Brain microvascular endothelial cell (primary cell): Measurements from ENCODE around the gene PYY.

Experiments
- DNase-seq: peaks from one replicate; pipeline ENCODE4 v3.0.0-alpha.2; 2020
- H3K27ac ChIP-seq: fragments of 250-450 bp; sonication (Bioruptor Pico); 2 replicates; pipeline ENCODE4 v1.5.1; 2020; ENCODE audit warnings: mild to moderate bottlenecking, moderate library complexity
- H3K27me3 ChIP-seq: fragments of 250-450 bp; sonication (Bioruptor Pico); replicated peaks from 2 replicates; pipeline ENCODE4 v1.5.1; 2020; ENCODE audit warnings: mild to moderate bottlenecking
- H3K36me3 ChIP-seq: fragments of 250-450 bp; sonication (Bioruptor Pico); replicated peaks from 2 replicates; pipeline ENCODE4 v1.5.1; 2020; ENCODE audit warnings: mild to moderate bottlenecking
- H3K4me3 ChIP-seq: 2 replicates; pipeline ENCODE4 v1.5.1; 2011; ENCODE audit warnings: low read depth, mild to moderate bottlenecking, control low read depth, low read length, moderate library complexity
- in situ Hi-C: cut with HindIII; loops from 2 replicates; pipeline ENCODE4 v1.10.0; 2017; ENCODE audit warnings: low sequenced_read_pairs, low pct_ligation_motif_present
- TF ChIP-seq, protein P1 (sequence below): IDR thresholded peaks from 2 replicates; pipeline ENCODE4 v1.5.1; 2011; ENCODE audit warnings: low read depth, mild to moderate bottlenecking, moderate library complexity, low read length, control low read depth, inconsistent platforms; ENCODE audit errors: missing control alignments

PYY gene

DNA sequence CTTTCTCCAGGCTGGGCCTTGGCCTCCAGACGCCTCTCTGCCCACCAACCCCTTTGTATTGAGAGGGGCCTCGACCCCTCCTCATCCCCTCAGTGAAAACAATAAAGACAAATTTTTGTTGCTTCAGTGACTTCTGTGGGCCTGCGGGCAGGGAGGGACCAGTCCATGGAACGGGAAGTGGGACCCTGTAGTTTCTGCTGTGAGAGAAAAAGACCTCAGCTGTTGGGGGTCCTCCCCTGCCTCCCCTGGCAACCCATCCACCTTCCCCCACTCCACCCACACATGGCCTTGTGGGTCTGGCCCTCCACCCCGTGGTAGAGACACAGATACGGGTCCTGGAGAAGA, 14.9 kb downstream of the PYY start:
- no peaks in the 10 kb centered on the region for H3K27me3 ChIP-seq
- H3K36me3 ChIP-seq: no peaks in the 10 kb centered on the region
- H3K27ac ChIP-seq: no peak overlapping the region
- TF ChIP-seq, protein P1, sequence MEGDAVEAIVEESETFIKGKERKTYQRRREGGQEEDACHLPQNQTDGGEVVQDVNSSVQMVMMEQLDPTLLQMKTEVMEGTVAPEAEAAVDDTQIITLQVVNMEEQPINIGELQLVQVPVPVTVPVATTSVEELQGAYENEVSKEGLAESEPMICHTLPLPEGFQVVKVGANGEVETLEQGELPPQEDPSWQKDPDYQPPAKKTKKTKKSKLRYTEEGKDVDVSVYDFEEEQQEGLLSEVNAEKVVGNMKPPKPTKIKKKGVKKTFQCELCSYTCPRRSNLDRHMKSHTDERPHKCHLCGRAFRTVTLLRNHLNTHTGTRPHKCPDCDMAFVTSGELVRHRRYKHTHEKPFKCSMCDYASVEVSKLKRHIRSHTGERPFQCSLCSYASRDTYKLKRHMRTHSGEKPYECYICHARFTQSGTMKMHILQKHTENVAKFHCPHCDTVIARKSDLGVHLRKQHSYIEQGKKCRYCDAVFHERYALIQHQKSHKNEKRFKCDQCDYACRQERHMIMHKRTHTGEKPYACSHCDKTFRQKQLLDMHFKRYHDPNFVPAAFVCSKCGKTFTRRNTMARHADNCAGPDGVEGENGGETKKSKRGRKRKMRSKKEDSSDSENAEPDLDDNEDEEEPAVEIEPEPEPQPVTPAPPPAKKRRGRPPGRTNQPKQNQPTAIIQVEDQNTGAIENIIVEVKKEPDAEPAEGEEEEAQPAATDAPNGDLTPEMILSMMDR: no peak
- H3K4me3 ChIP-seq: no peak overlapping the region
- in situ Hi-C loops: no loop called here
- no peak for DNase-seq

DNA sequence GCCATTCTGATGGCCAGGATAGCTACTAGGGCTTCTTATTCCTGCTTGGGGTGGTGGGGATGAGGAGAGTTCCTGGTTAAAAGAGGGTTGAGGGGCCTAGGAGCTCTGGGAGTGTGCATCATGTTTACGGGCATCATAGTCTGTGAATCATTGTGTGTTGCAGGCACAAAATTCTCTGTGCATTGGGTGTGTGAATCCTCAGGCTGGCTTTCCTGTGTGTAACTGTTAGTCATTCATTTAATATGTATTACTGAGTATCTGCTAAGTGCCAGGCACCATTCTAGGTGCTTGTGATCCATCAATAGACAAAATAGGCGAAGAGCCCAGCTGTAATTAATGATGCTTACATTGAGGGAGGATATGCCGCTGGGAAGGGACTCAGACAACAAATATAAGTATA, 17.3 kb downstream of the PYY start:
- Histone ChIP-seq H3K36me3 (no peaks in the 10 kb centered on the region), H3K4me3 (no peak overlapping the region), H3K27me3 (no peaks in the 10 kb centered on the region), H3K27ac (no peak overlapping the region)
- in situ Hi-C loops: no loop called here
- TF ChIP-seq, protein P1: no peak
- DNase-seq: no peak

DNA sequence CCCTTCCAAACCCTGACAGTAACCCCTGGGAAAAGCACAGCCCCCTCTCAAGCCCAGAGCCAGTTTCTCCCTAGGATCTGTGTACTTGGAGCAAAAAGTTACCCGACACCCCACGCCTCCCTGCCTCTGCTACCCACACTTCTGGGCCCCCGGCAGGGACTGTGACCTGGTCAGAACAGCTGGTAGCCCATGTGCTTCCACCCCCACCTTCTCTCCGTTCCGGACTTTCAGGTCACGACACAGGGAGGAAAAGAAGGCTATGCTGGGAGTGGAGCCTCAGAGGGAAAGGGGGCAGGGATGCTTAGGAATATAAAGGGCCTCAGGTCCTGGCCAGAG, 17.8 kb downstream of the PYY start:
- TF ChIP-seq, protein P1: no peak
- in situ Hi-C loops: no loop called here
- Histone ChIP-seq H3K36me3 (no peaks in the 10 kb centered on the region), H3K4me3 (no peak overlapping the region), H3K27ac (no peak overlapping the region), H3K27me3 (no peaks in the 10 kb centered on the region)
- DNase-seq: no peak

DNA sequence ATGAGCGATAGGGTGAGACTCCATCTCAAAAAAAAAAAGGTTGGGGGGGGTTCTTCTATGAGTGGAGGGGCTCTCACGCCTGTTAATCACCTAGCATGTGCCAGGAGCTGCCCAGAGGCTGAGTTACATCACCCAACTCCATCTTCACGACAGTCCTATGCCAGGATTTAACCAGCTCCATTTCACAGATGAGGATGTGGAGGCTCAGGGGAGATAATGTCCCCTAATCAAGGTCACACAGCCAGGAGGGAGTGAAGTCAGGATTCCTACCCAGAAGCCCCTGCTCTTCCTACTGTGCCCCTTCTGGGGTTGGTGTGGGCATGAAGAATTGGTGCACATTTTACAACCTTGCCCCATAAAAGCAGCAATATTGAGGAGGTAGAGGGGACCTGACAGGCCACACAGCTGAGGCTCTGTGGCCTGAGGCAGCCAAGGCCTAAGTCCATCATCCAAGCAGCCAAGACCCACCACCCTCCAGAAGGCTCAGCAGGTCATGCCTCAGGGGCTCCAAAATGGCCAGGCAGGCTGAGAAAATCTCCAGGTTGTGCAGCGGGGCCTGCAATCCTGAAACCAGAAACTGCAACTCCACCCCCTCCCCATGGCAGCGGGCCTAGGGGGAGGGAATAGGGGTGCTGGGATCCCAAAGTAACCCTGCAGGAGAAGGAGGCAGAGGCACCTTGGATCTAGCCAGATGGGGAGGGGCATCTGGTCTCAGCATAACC, 18.4 kb downstream of the PYY start:
- H3K36me3 ChIP-seq: no peaks in the 10 kb centered on the region
- H3K27ac ChIP-seq: no peak overlapping the region
- no peak for DNase-seq
- TF ChIP-seq, protein P1: no peak
- in situ Hi-C loops: no loop called here
- no peak overlapping the region for H3K4me3 ChIP-seq
- no peaks in the 10 kb centered on the region for H3K27me3 ChIP-seq

DNA sequence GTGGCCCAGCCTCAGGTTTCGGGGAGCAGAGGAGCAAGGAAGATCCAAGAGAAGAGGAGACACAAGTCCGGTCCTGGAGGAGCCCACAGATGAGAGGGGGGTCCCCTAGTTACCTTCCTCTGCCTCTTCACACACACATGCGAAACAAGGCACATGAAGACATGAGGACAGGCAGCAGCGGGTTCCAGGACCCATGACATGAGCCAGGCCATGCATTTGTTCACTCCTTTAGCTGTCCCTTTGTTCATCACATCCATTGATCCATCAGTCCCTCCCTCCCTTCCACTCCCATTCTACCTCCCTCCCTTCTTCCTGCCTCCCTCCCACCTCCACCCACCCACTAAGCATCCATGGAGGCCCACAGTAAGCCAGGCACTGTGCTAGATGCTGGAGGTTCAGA, 20.8 kb downstream of the PYY start:
- Histone ChIP-seq H3K27me3 (peaks cover 2% of the 10 kb centered on the region), H3K4me3 (no peak overlapping the region), H3K36me3 (no peaks in the 10 kb centered on the region), H3K27ac (no peak overlapping the region)
- in situ Hi-C loops: no loop called here
- TF ChIP-seq, protein P1: no peak
- no peak for DNase-seq

DNA sequence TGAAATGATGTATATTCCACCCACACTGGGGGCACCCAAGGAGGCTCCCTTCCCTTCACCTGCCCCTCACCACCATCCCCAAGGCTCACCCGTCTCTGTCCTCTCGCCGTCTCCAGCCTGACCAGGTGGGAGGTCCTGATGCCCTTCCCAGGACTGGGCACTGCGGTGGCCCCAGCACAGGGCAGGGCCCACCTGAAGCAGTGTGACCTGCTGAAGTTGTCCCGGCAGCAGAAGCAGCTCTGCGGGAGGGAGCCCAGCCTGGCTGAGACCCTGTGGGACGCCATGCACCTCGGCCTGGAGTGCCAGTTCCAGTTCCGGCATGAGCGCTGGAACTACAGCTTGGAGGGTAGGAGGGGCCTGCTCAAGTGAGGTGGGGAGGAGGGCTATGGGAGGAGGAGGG, 21.4 kb downstream of the PYY start:
- Histone ChIP-seq H3K27ac (no peak overlapping the region), H3K4me3 (no peak overlapping the region), H3K36me3 (no peaks in the 10 kb centered on the region), H3K27me3 (peaks cover 2% of the 10 kb centered on the region)
- DNase-seq: no peak
- in situ Hi-C loops: no loop called here
- TF ChIP-seq, protein P1: no peak
